NCI-H1092 (cell line): ENCODE data around the gene PSG5.
"Not testable (repeated sequence)": the region's sequence is repeated elsewhere in the genome, so short reads cannot be mapped to it uniquely, and the experiment has no call there.

ENCODE experiments used
- DNase-seq: peaks from one replicate; lab custom pipeline; 2025; lab: John Stamatoyannopoulos, UW

Gene PSG5

GRCh38 chr19:43181869-43182771, 4.2 kb downstream of the PSG5 start:
- DNase-seq = not testable (repeated sequence)

- not testable (repeated sequence) for DNase-seq
These were observed 6.7 kb downstream of the PSG5 start for GRCh38 chr19:43179569-43180147.

DNA sequence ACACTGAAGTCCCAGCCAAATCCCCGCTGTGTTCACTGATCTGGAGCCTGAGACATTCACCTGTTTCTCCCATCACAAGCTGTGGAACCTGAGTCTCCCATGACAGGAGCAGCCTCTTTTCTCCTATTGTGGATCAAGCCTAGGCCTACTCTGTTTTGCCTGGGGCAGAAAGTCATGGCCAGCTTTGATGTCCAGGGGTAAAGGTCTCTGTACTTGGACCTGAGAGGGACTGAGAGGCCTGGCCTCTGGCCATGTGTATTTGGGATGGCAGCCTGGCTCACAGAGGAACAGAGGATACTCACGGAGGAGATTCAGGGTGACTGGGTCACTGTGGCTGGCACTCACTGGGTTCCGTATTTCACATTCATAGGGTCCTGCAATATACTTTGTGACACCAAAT, 7.8 kb downstream of the PSG5 start:
- DNase-seq = not testable (repeated sequence)

GRCh38 chr19:43165906-43166305, 20.4 kb downstream of the PSG5 start:
- not testable (repeated sequence) for DNase-seq

- DNase-seq = not testable (repeated sequence)
These were observed 23.2 kb downstream of the PSG5 start for GRCh38 chr19:43163135-43163534.

DNA sequence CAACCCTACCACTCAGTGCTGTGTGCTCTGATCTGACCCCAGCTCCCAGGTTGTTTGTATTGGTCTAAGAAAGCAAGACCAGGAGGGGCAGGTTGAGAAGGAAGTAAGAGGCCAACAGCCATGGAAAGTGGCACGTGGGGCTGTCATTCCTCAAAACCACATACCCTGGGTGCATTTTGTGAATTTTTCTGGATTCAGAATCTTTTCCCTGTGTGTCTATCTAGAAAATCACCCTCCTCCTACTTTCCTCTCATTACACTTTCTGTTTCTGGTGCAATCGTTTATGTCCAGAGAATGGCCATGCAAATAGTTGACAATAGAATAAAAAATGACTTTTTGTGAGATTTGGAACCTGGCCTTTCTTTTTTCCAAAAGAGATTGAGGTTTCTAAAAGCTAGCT, 24.1 kb downstream of the PSG5 start:
- not testable (repeated sequence) for DNase-seq

- no peak for DNase-seq
These were observed 34.1 kb downstream of the PSG5 start for GRCh38 chr19:43152214-43152613.

DNA sequence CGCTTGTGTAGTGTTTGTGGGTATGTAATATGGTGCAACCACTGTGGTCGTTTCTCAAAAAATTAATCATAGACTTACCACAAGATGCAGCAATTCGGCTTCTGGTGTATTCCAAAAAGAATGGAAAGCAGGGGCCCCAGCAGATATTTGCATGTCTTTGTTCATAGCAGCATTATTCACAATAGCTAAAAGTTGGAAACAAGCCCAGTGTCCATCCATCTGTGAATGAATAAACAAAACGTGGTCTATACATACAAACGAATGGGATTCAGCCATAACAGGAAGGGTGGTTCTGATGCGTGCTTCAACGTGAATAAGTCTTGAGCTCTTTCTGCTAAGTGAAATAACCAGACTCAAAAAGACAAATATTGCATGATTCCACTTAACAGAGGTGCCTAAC, 36.5 kb downstream of the PSG5 start:
- peak; percentile 73 for DNase-seq

GRCh38 chr19:43148233-43148632, 38.1 kb downstream of the PSG5 start:
- no peak for DNase-seq

DNA sequence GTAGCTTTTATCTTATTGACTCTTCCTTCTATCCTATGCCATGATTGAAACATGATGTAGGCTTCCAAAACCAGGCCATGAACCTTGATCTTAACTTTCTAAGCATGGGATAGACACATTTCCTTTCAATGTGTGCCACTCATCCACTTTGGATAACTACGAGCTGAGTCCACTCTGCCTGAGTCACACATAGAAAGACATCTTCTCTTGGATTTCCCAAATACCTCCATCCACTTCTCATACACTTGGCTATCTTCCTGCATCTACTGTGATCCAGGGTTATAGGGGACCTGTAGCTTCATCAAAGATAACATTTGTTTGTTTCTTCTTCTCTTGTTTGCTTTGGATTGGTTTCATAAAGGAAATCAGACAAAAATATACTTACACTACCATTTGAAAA, 44.6 kb downstream of the PSG5 start:
- DNase-seq = not testable (repeated sequence)

DNA sequence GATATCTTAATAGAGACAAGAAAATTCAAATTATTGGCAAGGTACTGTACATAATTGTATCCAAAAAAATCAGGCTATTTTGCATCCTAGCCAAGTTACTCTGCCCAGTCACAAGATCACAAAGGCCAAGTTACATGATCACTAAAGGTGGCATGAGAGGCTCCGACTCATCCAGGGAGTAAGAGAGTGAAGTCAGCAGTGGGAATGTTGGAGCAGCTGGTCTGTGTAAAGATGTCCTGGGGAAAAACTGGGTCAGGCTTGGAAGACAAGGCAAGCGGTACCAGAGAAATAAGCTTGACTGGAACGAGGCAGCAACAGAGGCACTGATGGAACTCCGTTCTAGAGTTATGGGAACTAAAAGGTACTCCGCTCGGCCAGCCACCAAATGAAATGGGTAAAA, 53.6 kb downstream of the PSG5 start:
- no peak for DNase-seq

- DNase-seq = peak; percentile 33
These were observed 55.0 kb downstream of the PSG5 start for GRCh38 chr19:43131281-43131842.

GRCh38 chr19:43129197-43129596, 57.1 kb downstream of the PSG5 start:
- not testable (repeated sequence) for DNase-seq

GRCh38 chr19:43127336-43127735, 59.0 kb downstream of the PSG5 start:
- DNase-seq = not testable (repeated sequence)

DNA sequence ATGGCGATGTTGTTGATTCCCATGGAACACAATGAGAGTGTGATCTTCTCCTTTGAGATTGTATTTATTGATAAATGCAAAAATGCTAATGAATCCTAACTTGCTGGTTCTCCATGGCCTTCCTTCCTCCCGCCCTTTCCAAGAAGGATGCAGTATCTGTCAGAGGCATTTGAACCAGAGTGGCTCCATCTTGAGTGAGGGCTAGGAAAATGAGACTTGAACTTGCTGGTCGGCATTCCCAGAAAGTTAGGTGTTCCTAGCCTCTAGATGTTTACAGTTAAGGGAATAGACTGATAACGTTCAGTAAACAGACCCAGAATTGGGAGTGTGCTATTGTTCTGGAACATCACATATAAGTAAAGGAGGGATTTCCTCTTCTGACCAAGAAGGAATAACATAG, 59.6 kb downstream of the PSG5 start:
- DNase-seq = no peak

GRCh38 chr19:43124360-43124759, 62.0 kb downstream of the PSG5 start:
- DNase-seq = no peak

DNA sequence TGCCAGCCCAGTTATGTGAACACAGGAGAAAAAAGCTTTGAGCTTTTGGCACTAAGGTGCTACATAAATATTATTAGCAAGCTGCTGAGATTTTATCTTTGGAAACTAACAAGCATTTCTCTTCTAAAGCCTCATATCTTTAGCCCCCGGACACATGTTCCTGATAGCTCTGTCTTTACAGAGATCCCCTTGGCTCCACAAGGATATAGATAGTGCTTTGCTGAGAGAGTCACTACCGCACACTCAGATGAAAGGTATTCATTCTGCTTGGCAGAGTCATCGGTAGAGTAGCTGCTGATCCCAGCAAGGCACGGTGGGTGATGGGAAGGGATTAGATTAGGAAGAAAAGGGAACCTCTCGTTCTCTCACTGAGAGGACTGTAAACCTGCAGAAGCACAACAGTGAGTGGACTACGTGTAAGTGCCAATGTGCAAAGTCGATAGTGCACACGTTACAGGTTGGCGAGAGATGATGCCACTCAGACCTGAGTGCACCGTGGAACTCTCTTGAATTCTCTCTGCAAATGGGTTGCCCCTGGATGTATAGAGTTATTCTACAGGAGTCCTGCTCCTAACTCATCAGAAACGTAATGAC, 65.8 kb downstream of the PSG5 start:
- DNase-seq = not testable (repeated sequence)

DNA sequence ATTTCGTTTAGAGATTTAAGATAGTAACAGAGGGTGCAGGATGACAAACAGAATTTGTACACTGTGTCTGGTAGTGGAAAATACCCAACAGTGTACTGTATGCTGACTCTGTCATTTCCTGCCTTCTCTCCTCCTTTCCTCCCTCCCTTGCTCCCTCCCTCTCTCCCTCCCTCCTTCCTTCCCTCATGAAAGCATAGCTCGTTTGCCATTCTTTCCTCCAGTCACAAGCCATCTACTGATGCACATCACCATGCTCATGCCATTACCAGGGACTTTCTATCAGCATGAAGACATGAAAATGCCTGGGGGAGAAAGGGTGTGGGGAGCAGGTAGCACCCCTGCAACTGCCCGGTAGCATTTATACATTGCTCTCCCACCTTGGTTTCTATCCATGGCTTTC, 66.8 kb downstream of the PSG5 start:
- not testable (repeated sequence) for DNase-seq
